Measurements from ENCODE around the gene CKAP2L. TPM values are rescaled to one million over a fixed set of nuclear protein-coding genes. Genes with fewer than 3 reads are reported as not detected.

The CKAP2L gene
- total and polyA plus RNA-seq, 10 of the 15 experiments (the other 5 are each of a cell fraction or from before 2014, with no cell fraction given), result 10.5 to 37.4 (median 20.2) TPM

- RAD21 ChIA-PET (ENCODE audit: unreplicated experiment), result interaction anchor here (1.0 to 10.7 kb wide), 6 partner anchors 16 to 218 kb away, joined by 4 to 494 read pairs (median 117); partner anchors contain the start of gene SLC20A1
- BruUV-seq (replicated peaks), result no TSS peak
- POLR2A ChIA-PET, result interaction anchor here (0.7 to 4.8 kb wide), 3 partner anchors 16 to 119 kb away, joined by 3 to 51 read pairs (median 3); no protein-coding TSS in a partner anchor
- CTCF ChIA-PET, result interaction anchor here (3.7 to 12.8 kb wide), 6 partner anchors 11 to 123 kb away, joined by 27 to 671 read pairs (median 156); partner anchors contain the start of gene SLC20A1
- Histone ChIP-seq H3K9me3 (replicated peaks; ENCODE audit: control insufficient read depth, insufficient read depth, low read length) (no peaks in the 10 kb centered on the region), H3K36me3 (ENCODE audit: control insufficient read depth in 2 of 2, insufficient read depth in 2 of 2, low read length in 1 of 2) (no peaks in the 10 kb centered on the region), H3K9ac (ENCODE audit: control insufficient read depth, insufficient read depth, low read length) (no peak overlapping the region), H4K20me1 (ENCODE audit: control insufficient read depth, insufficient read depth) (no peaks in the 10 kb centered on the region), H3K79me2 (ENCODE audit: control insufficient read depth, insufficient read depth, low read length) (no peaks in the 10 kb centered on the region), H2AFZ (ENCODE audit: control insufficient read depth, low read depth, low read length) (no peak overlapping the region), H3K4me2 (ENCODE audit: control insufficient read depth, insufficient read depth) (no peak overlapping the region), H3K27me3 (replicated peaks in 1 of 2; ENCODE audit: control insufficient read depth in 2 of 2, insufficient read depth in 2 of 2, low read length in 1 of 2) (no peaks in the 10 kb centered on the region), H3K27ac (ENCODE audit: control insufficient read depth, insufficient read depth) (no peak overlapping the region), H3K4me3 (no peak overlapping the region), H3K4me1 (ENCODE audit: control insufficient read depth, insufficient read depth, low read length) (peaks cover 22% of the 10 kb centered on the region)
- intact Hi-C loops (cut with micrococcal nuclease; ENCODE audit: unreplicated experiment), result no loop called here
- no peak for FAIRE-seq
- SMC1A ChIA-PET (ENCODE audit: uncharacterized antibody, unreplicated experiment), result interaction anchor here (1.1 to 10.9 kb wide), 7 partner anchors 15 to 120 kb away, joined by 3 to 455 read pairs (median 58); no protein-coding TSS in a partner anchor
- 66% methylated on average over 6 of the region's 6 CpGs for WGBS (ENCODE audit: insufficient coverage, insufficient replicate concordance, low lambda C conversion rate, missing lambda C conversion rate)
- no peak for ATAC-seq
- in situ Hi-C loops (cut with MboI), result loop anchor here (5.0 kb wide), 2 partner anchors 96 to 121 kb away; no protein-coding TSS in a partner anchor
- DNase-seq (ENCODE audit: low read depth, low spot score), result no peak
- TF ChIP-seq TCF12 (IDR thresholded peaks at IDR 0.05; ENCODE audit: low read depth, low read length), result no peak
- TF ChIP-seq MEF2A (IDR thresholded peaks at IDR 0.05; ENCODE audit: insufficient read depth, low read depth, low read length), result no peak
- TF ChIP-seq ZNF687 (IDR thresholded peaks at IDR 0.05), result no peak
- no peak for TF ChIP-seq PAX8 (IDR thresholded peaks at IDR 0.05)
- no peak for TF ChIP-seq EED (IDR thresholded peaks at IDR 0.05; ENCODE audit: low read depth)
- no peak for TF ChIP-seq CREB1 (IDR thresholded peaks at IDR 0.05; ENCODE audit: low read depth)
- TF ChIP-seq KLF5 (IDR thresholded peaks at IDR 0.05; ENCODE audit: partially characterized antibody), result no peak
- TF ChIP-seq IRF3 (IDR thresholded peaks at IDR 0.05), result no peak
- no peak for TF ChIP-seq CBFB (IDR thresholded peaks at IDR 0.05; ENCODE audit: low read depth)
- TF ChIP-seq E4F1 (IDR thresholded peaks at IDR 0.05; ENCODE audit: borderline replicate concordance, partially characterized antibody), result no peak
- no peak for TF ChIP-seq BCL11A (IDR thresholded peaks at IDR 0.05; ENCODE audit: low read depth, low read length)
- TF ChIP-seq RFX5 (IDR thresholded peaks at IDR 0.05; ENCODE audit: low read depth, low read length), result no peak
- TF ChIP-seq CHD4 (IDR thresholded peaks at IDR 0.05), result no peak
- no peak for TF ChIP-seq CTCF (IDR thresholded peaks at IDR 0.05 in 2 of 3, conservative IDR thresholded peaks at IDR 0.05 in 1 of 3; ENCODE audit: control insufficient read depth in 2 of 3, extremely low read depth in 1 of 3, insufficient read depth in 1 of 3, low read depth in 3 of 3, low read length in 3 of 3)
- TF ChIP-seq DPF2 (IDR thresholded peaks at IDR 0.05), result no peak
- no peak for TF ChIP-seq CEBPB (IDR thresholded peaks at IDR 0.05; ENCODE audit: borderline replicate concordance in 1 of 2, low read depth in 2 of 2, low read length in 2 of 2)
These were observed 40.9 kb downstream of the CKAP2L start for GRCh38 chr2:112723547-112723940.
